ENCODE data around the gene RPL39L. TPM values are rescaled to one million over a fixed set of nuclear protein-coding genes. Genes with fewer than 3 reads are reported as not detected.

The RPL39L gene
- total and polyA plus RNA-seq, 2 of the 4 experiments (the other 2 are of a cell fraction) = 18.1 to 34.6 TPM

DNA sequence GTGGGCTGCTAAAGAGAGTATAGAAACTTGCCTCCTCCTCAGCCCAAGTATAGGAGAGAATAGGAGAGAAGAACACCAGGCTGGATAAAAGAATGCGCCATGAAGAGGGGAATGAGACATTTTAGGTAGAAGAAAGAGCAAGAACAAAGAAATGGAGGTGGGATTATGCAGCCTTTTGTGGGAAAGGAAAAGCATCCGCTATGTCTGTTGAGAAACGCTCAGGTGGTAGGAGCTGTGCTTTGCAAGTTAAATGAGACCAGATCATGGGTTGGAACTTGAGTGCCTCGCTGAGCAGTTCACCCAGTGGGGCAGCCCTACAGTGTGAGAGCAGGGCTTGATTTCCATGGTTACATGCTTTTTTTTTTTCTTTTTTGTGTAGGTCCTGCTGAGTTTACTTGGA, 46.5 kb upstream of the RPL39L start:
- no peak overlapping the region for H3K56ac ChIP-seq (ENCODE audit: extremely low read depth, insufficient read depth, low read length)
- H3K4me3 ChIP-seq (ENCODE audit: insufficient read depth, low read depth, low read length) = no peak overlapping the region
- peak overlapping the region; percentile 93; the same call in 2 of the 3 replicates for H2BK15ac ChIP-seq (ENCODE audit: low read depth, low read length)
- 90% methylated on average over 2 of the region's 4 CpGs; no CpG with 5 or more reads in 1 of the 2 experiments for WGBS, 2 experiments (ENCODE audit: extremely low coverage in 2 of 2, insufficient read length in 1 of 2)
- H3K4me1 ChIP-seq (ENCODE audit: control insufficient read depth, insufficient read depth, low read length) = peaks cover 18% of the 10 kb centered on the region
- no peaks in the 10 kb centered on the region for H3K9me3 ChIP-seq (ENCODE audit: control insufficient read depth, insufficient read depth, low read length)
- H3K23ac ChIP-seq (ENCODE audit: low read depth, low read length) = 0 out of 2 replicates have a peak overlapping the region, but pooled peaks have one; percentile 31
- no peaks in the 10 kb centered on the region for H3K27me3 ChIP-seq (ENCODE audit: control insufficient read depth, insufficient read depth, low read length)
- ChIA-PET POLR2A (ENCODE audit: unreplicated experiment) (no interaction called here), CTCF (interaction anchor here (1.2 kb wide), 1 partner anchor 46 kb away, joined by 4 read pairs; the partner anchor contains the start of gene RPL39L)
- H3K79me1 ChIP-seq (ENCODE audit: low read depth in 1 of 2, low read length in 2 of 2) = no peaks in the 10 kb centered on the region
- H4K91ac ChIP-seq (ENCODE audit: insufficient read depth, low read depth, low read length) = peak overlapping the region; percentile 89
- in situ Hi-C loops (cut with MboI; ENCODE audit: low sequenced_read_pairs) = no loop called here
- H4K20me1 ChIP-seq (ENCODE audit: insufficient read depth, low read length) = no peaks in the 10 kb centered on the region
- H4K8ac ChIP-seq (ENCODE audit: low read depth in 2 of 2, low read length in 2 of 2) = peak overlapping the region in 1 of 2 experiments; percentile 35; a peak in 2 of 4 replicates
- no peak for ATAC-seq (ENCODE audit: low read depth)
- intact Hi-C loops (cut with micrococcal nuclease) = no loop called here
- 0 out of 2 replicates have a peak overlapping the region, but pooled peaks have one; percentile 63 for H3K14ac ChIP-seq (replicated peaks; ENCODE audit: low read depth, low read length)
- H3K4ac ChIP-seq (ENCODE audit: low read depth, low read length) = peak overlapping the region; percentile 77
- no peak for TF ChIP-seq RAD21 (IDR thresholded peaks at IDR 0.05; ENCODE audit: low read length)
- H3K36me3 ChIP-seq (ENCODE audit: control insufficient read depth, insufficient read depth, low read length) = no peaks in the 10 kb centered on the region
- H3K4me2 ChIP-seq (ENCODE audit: low read depth, low read length) = no peak overlapping the region
- H3K18ac ChIP-seq (ENCODE audit: low read depth, low read length) = peak overlapping the region; percentile 66
- H3K27ac ChIP-seq (ENCODE audit: insufficient read depth, low read length) = no peak overlapping the region
- BruUV-seq (replicated peaks) = no TSS peak
- peak overlapping the region; percentile 74 for H2BK5ac ChIP-seq (ENCODE audit: low read depth, low read length, poor library complexity, severe bottlenecking)
- H2AK5ac ChIP-seq (ENCODE audit: low read depth, low read length) = peak overlapping the region; percentile 55
- DNase-seq = no peak
- H3K9me1 ChIP-seq (ENCODE audit: insufficient read depth, low read length) = peaks cover 2% of the 10 kb centered on the region
- H2AFZ ChIP-seq (replicated peaks; ENCODE audit: low read length, poor library complexity) = no peak overlapping the region
- peak overlapping the region; percentile 94 for H2BK20ac ChIP-seq (ENCODE audit: low read depth, low read length)
- peak overlapping the region; percentile 77 for H2BK120ac ChIP-seq (ENCODE audit: low read depth, low read length)
- dilution Hi-C loops (cut with HindIII; ENCODE audit: low sequenced_read_pairs, unreplicated experiment) = no loop called here
- no peak overlapping the region for H3K9ac ChIP-seq (ENCODE audit: low read depth, low read length)
- peak overlapping the region; percentile 50; the same call in 1 of the 2 replicates for H4K5ac ChIP-seq (ENCODE audit: low read depth, low read length)
- no peak overlapping the region for H2AK9ac ChIP-seq (replicated peaks; ENCODE audit: low read depth, low read length, poor library complexity)

Data from IMR-90 (cell line).